HUES6 (cell line): ENCODE measurements around the gene COL23A1.

Source experiments
- H3K27ac ChIP-seq: 2 replicates; pipeline ENCODE4 v1.7.0; 2013; ENCODE audit warnings: low read depth, mild to moderate bottlenecking, low read length, inconsistent platforms
- H3K27me3 ChIP-seq: 2 replicates; pipeline ENCODE4 v1.6.1; 2013; ENCODE audit warnings: low read length; ENCODE audit not compliant: control insufficient read depth, insufficient read depth
- H3K36me3 ChIP-seq: 2 replicates; pipeline ENCODE4 v1.6.1; 2013; ENCODE audit warnings: low read length; ENCODE audit not compliant: control insufficient read depth, insufficient read depth
- H3K4me1 ChIP-seq: 2 replicates; pipeline ENCODE4 v1.6.1; 2013; ENCODE audit warnings: low read length; ENCODE audit not compliant: control insufficient read depth, insufficient read depth
- H3K4me3 ChIP-seq: 2 replicates; pipeline ENCODE4 v1.5.1; 2013; ENCODE audit warnings: low read depth, low read length
- H3K9ac ChIP-seq: one replicate; pipeline ENCODE4 v1.6.1; 2013; ENCODE audit warnings: mild to moderate bottlenecking, low read length
- H3K9me3 ChIP-seq: 2 replicates; pipeline ENCODE4 v1.6.1; 2013; ENCODE audit warnings: low read depth, low read length; ENCODE audit not compliant: control insufficient read depth, insufficient read depth

Gene COL23A1

DNA sequence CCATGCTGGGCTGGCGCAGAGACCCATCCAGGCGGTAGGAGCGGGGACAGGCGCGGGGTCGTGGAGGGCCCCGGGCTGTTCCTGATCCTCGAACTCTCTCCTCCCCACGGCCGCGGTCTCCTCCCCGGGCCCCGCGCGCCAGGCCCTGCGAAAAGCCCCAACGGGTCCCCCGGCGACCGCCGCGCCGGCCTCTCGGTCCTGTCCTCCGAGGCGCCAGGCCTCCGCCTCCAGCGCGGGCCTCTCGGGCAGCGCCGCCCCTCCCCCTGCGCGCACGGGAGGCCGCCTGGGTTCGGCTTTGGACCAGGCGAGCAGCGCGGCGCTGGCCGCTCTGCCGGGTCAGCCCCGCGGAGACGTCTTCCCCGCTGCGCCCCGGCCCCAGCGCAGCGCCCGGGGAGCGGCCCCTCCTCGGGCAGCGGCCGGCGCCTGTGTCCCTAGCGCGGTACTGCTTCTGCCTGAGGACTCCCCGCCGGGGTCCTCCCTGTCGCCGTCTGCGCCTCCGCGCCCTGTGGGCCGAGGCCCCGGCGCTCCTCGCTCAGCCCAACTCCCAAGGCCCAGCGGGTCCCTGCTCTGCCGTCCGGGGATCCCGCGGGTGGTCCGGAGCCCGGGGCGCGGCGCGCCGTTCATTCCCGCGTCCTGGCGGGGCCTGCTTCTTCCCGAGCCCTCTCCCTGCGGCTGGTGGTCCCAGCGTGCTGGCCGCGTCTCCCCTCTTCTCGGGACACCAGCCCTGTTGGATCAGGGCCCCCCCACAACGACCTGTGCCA lies 13.4 kb downstream of the COL23A1 start:
- H3K9me3 ChIP-seq, result peaks cover 11% of the 10 kb centered on the region; the same call in 1 of the 2 replicates
- peak overlapping the region; percentile 71 for H3K9ac ChIP-seq
- peak overlapping the region; percentile 70 for H3K4me3 ChIP-seq
- peaks cover 16% of the 10 kb centered on the region for H3K27me3 ChIP-seq
- no peaks in the 10 kb centered on the region for H3K36me3 ChIP-seq
- H3K4me1 ChIP-seq, result no peaks in the 10 kb centered on the region; the same call in 1 of the 2 replicates
- no peak overlapping the region; the same call in 1 of the 2 replicates for H3K27ac ChIP-seq

DNA sequence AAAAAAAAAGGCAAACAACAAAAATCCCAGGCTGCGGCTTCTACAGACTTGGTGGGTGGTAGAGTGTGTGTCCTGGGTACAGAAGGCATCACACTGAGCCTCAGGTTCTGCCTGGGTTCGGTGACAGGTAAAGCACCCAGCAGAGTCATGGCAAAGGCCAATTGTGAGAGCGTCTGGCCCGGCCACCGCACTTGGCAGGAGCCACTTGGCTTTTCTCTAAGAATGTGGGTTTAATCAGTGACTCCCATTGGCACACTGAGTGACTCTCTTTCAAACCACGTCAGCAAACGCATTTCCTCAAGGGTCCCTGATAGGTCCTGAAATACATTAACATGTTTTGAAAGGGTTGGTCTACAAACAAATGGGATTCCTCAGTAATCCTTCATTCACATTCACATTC lies 17.0 kb downstream of the COL23A1 start:
- Histone ChIP-seq H3K9me3 (peaks cover 16% of the 10 kb centered on the region), H3K27me3 (peaks cover 16% of the 10 kb centered on the region), H3K4me3 (no peak overlapping the region), H3K36me3 (no peaks in the 10 kb centered on the region), H3K9ac (no peak overlapping the region), H3K27ac (no peak overlapping the region), H3K4me1 (no peaks in the 10 kb centered on the region; the same call in 1 of the 2 replicates)

DNA sequence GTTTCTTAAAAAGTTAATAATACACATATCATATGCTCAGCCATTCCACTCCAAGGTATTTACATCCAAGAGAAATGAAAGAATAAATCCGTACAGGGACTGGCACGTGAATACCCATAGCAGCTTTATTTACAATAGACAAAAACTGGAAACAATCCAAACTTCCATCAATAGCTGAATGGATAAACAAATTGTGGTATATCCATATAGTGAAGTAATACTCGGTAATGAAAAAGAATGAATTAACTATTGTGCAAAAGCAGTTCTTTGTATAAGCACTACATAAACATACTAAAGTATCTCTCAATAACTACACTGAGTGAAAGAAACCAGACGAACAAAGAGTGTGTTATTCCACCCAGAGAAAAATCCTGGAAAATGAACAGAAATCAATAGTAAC lies 17.6 kb downstream of the COL23A1 start:
- Histone ChIP-seq H3K27ac (no peak overlapping the region), H3K9me3 (peaks cover 16% of the 10 kb centered on the region)

DNA sequence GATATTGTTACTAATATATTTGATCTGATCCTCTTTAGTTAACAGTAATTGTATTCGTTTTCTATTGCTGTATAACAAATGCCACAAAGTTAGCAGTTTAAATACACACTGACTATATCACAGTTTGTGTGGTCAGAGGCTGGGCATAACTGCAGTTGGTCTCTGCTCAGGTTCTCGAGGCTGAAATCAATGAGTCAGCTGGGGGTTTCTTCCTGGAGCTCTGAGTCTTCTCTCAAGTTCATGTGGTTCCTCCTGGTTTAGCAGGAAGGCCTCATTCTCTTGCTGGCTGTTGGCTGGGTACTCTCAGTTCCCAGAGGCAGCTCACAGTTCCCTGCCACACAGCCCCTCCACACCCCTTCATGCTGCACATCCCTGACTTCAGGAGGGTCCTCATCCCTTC lies 20.7 kb downstream of the COL23A1 start:
- Histone ChIP-seq H3K4me3 (no peak overlapping the region), H3K27ac (no peak overlapping the region), H3K36me3 (no peaks in the 10 kb centered on the region), H3K4me1 (peaks cover 10% of the 10 kb centered on the region), H3K9me3 (peaks cover 16% of the 10 kb centered on the region), H3K27me3 (no peaks in the 10 kb centered on the region; the same call in 1 of the 2 replicates), H3K9ac (no peak overlapping the region)

More for the DNA sequence above, 17.6 kb downstream of the COL23A1 start:
- H3K9ac ChIP-seq, result no peak overlapping the region
- H3K27me3 ChIP-seq, result peaks cover 16% of the 10 kb centered on the region
- H3K4me3 ChIP-seq, result no peak overlapping the region
- H3K36me3 ChIP-seq, result no peaks in the 10 kb centered on the region
- no peaks in the 10 kb centered on the region; the same call in 1 of the 2 replicates for H3K4me1 ChIP-seq

DNA sequence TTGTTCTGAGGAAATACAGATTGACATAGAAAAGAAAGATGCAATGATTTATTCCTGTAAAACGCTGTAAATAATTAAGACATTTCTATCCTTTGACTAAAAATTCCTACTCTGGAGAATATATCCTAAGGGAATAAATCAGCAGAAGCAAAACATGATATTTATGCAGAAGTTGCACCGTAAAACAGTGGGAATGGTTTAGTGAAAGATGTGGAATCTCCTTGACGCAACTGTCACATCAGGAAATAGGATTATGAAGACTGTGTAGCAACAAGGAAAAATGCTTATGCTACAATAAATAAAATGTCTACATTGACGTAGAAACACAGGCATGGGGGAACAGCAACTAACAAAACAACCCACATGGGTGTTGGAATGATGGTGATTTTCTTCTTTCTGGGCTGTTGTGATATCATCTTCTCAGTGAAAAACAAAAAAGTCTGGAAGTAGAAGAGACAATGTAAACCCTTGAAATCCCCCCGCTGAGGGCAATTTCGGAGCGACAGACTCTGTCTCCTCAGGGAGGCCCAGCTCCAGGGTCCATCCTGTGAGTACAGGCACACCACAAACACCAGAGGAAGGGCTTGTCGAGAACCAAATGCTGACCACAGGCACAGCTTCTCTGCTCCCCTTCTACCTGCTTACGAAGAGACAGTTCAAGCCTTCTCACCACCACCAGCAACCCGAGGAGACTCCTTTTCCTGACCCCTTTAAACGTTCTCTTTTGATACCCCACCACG lies 25.2 kb downstream of the COL23A1 start:
- peak overlapping the region; percentile 6; the same call in 1 of the 2 replicates for H3K4me3 ChIP-seq
- no peaks in the 10 kb centered on the region for H3K27me3 ChIP-seq
- peak overlapping the region; percentile 17 for H3K9ac ChIP-seq

DNA sequence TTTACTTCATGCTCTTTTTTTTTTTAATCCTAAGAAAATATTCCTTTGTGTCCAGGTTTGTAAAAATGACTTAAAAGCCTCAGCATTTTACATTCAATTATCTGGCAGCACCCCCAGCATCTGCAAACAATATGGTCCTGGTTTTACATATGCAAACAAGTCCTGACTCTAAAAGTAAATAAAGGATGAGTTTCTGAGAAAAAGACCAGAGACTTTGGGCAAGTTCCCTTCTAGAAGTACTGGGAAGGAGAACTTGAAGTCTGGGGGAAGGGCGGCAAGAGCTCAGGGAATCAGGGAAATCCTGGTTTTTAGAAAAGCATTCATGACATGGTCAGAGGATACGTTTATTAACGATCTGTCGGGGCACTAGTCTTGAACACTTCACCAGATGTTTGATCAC lies 25.8 kb downstream of the COL23A1 start:
- H3K9ac ChIP-seq, result no peak overlapping the region
- H3K27ac ChIP-seq, result no peak overlapping the region
- H3K36me3 ChIP-seq, result no peaks in the 10 kb centered on the region
- H3K4me1 ChIP-seq, result peaks cover 44% of the 10 kb centered on the region
- no peaks in the 10 kb centered on the region for H3K27me3 ChIP-seq
- peak overlapping the region; percentile 6; the same call in 1 of the 2 replicates for H3K4me3 ChIP-seq
- H3K9me3 ChIP-seq, result no peaks in the 10 kb centered on the region

More for the DNA sequence above, 25.2 kb downstream of the COL23A1 start:
- H3K4me1 ChIP-seq, result peaks cover 42% of the 10 kb centered on the region
- no peak overlapping the region; the same call in 1 of the 2 replicates for H3K27ac ChIP-seq
- H3K9me3 ChIP-seq, result peaks cover 5% of the 10 kb centered on the region; the same call in 1 of the 2 replicates
- no peaks in the 10 kb centered on the region for H3K36me3 ChIP-seq

DNA sequence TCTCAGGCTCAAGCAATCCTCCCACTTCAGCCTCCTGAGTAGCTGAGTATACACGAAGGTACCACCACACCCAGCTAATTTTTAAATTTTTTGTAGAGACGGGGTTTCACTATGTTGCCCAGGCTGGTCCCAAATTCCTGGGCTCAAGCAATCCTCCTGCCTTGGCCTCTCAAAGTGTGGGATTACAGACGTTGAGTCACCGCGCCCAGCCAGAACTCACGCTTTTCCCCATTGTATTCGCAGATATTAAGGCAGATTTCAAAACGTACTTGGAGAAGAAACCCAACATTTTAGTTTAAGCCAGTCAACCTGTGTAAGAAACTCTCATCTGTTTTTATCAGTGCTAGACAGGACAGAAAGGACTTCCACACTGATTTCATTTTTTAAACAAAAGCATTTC lies 26.6 kb downstream of the COL23A1 start:
- no peaks in the 10 kb centered on the region for H3K27me3 ChIP-seq
- no peak overlapping the region; the same call in 1 of the 2 replicates for H3K27ac ChIP-seq
- peak overlapping the region; percentile 38 for H3K9ac ChIP-seq
- H3K4me1 ChIP-seq, result peaks cover 44% of the 10 kb centered on the region
- no peaks in the 10 kb centered on the region for H3K9me3 ChIP-seq
- no peak overlapping the region for H3K4me3 ChIP-seq
- H3K36me3 ChIP-seq, result no peaks in the 10 kb centered on the region

DNA sequence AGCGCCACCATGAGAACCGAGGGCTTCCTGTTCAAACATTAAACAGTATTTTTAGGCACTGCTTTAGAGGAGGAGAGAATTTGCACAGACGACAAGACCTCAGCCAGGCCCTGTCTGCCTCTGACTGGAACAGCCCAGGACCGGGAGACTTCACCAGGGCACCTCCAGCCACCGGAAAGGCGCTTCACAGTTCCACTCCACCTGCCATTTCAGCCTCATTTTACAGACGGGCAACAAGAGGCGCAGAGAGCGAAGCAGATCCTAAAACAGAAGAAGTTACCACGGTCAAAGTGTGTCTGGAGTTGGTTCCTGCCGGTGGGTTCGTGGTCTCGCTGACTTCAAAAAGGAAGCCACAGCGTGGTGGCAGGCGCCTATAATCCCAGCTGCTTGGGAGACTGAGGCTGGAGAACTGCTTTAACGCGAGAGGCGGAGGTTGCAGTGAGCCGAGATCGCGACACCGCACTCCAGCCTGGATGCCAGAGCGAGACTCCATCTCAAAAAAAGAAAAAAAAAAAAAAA lies 28.4 kb downstream of the COL23A1 start:
- no peak overlapping the region for H3K27ac ChIP-seq
- H3K4me1 ChIP-seq, result peaks cover 44% of the 10 kb centered on the region
- no peaks in the 10 kb centered on the region for H3K27me3 ChIP-seq
- H3K36me3 ChIP-seq, result no peaks in the 10 kb centered on the region
- no peak overlapping the region for H3K9ac ChIP-seq
- H3K9me3 ChIP-seq, result no peaks in the 10 kb centered on the region
- H3K4me3 ChIP-seq, result no peak overlapping the region

DNA sequence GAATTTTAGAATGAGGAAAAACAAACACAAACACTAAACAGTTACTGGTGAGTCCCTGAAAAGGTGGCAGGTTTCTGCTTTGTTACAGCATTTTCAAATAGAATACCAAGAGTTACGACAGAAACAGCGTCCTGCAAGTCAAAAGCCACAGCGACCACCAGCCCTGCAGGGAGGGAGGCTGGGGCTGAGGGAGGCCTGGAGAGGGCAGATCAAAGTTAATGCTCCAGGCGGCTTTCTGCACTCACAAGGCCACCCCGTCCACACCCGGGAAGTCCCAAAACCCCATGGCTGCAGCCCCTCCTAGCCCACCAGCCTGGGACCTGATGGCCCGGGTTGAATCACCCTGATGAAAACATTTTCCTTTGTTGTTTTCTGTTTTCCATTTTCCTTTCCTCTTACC lies 29.3 kb downstream of the COL23A1 start:
- Histone ChIP-seq H3K9ac (no peak overlapping the region), H3K36me3 (no peaks in the 10 kb centered on the region), H3K4me3 (no peak overlapping the region)

DNA sequence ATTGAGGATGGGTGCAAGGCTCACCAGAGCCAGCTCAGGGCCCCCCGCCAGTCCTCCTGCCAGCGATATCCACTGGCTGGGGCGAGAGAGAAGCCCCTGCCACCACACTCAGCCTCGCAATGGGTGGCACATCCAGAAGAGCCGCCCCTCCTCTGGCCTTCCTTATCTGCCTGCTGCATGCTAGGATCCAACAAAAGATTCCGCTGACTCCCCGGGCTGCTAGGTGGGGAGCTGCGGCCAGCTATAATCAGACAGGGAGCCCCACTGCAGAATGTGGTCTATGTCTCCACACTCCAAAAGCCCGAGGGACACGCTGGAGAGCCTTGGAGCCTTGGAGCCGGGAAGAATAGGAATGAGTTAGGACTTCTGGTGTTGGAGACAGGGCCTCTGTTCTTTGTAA lies 32.8 kb downstream of the COL23A1 start:
- H3K9me3 ChIP-seq, result no peaks in the 10 kb centered on the region

More for the DNA sequence above, 29.3 kb downstream of the COL23A1 start:
- H3K27me3 ChIP-seq, result no peaks in the 10 kb centered on the region
- peak overlapping the region; percentile 53; the same call in 1 of the 2 replicates for H3K27ac ChIP-seq
- H3K4me1 ChIP-seq, result peaks cover 47% of the 10 kb centered on the region
- no peaks in the 10 kb centered on the region for H3K9me3 ChIP-seq

More for the DNA sequence above, 32.8 kb downstream of the COL23A1 start:
- H3K27ac ChIP-seq, result no peak overlapping the region
- H3K27me3 ChIP-seq, result no peaks in the 10 kb centered on the region
- H3K36me3 ChIP-seq, result no peaks in the 10 kb centered on the region
- no peak overlapping the region for H3K4me3 ChIP-seq
- H3K4me1 ChIP-seq, result peaks cover 36% of the 10 kb centered on the region
- H3K9ac ChIP-seq, result no peak overlapping the region
